Measurements from ENCODE around the gene GRIK4. TPM values are rescaled to one million over a fixed set of nuclear protein-coding genes. Genes with fewer than 3 reads are reported as not detected.

Gene GRIK4
- total RNA-seq, 1 donor from 2014 or later: 2.2 TPM

GRCh38 chr11:120529911-120530310 lies 18.4 kb downstream of the GRIK4 start:
- DNase-seq (ENCODE audit: low read depth): no peak
- no peaks in the 10 kb centered on the region for H3K36me3 ChIP-seq (ENCODE audit: insufficient read depth, low read length)
- H3K9me3 ChIP-seq (ENCODE audit: insufficient read depth, low read depth, low read length): no peaks in the 10 kb centered on the region
- no peak overlapping the region for H3K4me3 Mint-ChIP-seq (ENCODE audit: unreplicated experiment)
- no peak overlapping the region for H3K27ac ChIP-seq (ENCODE audit: low read depth, low read length)
- H3K9me3 Mint-ChIP-seq (ENCODE audit: unreplicated experiment): no peaks in the 10 kb centered on the region
- H3K9ac ChIP-seq (ENCODE audit: low read length): no peak overlapping the region
- H3K36me3 Mint-ChIP-seq (ENCODE audit: low read depth, unreplicated experiment): no peaks in the 10 kb centered on the region
- H3K4me1 ChIP-seq (ENCODE audit: insufficient read depth, low read length): peaks cover 8% of the 10 kb centered on the region
- H3K79me2 ChIP-seq (ENCODE audit: insufficient read depth, low read length): no peaks in the 10 kb centered on the region
- H3K4me3 ChIP-seq (ENCODE audit: insufficient read depth, low read depth, low read length): no peak overlapping the region
- no peak overlapping the region for H3K4me2 ChIP-seq (ENCODE audit: low read length)
- H3K27me3 ChIP-seq (ENCODE audit: insufficient read depth, low read length): no peaks in the 10 kb centered on the region
- no peak for FAIRE-seq
- no peak overlapping the region for H3K27ac Mint-ChIP-seq (ENCODE audit: unreplicated experiment)
- TF ChIP-seq CTCF (IDR thresholded peaks at IDR 0.05; ENCODE audit: insufficient read depth, low read depth, low read length) (no peak), EZH2 (IDR thresholded peaks at IDR 0.05; ENCODE audit: insufficient read depth, low read length) (no peak)
- peaks cover 8% of the 10 kb centered on the region for H3K4me1 Mint-ChIP-seq (ENCODE audit: low read depth, unreplicated experiment)
- H4K20me1 ChIP-seq (ENCODE audit: insufficient read depth, low read length): no peaks in the 10 kb centered on the region
- peaks cover 27% of the 10 kb centered on the region for H3K27me3 Mint-ChIP-seq (ENCODE audit: low read depth, unreplicated experiment)
- H2AFZ ChIP-seq (ENCODE audit: low read depth, low read length): no peak overlapping the region

- Mint-ChIP-seq H3K36me3 (ENCODE audit: low read depth, unreplicated experiment) (peaks cover 2% of the 10 kb centered on the region), H3K4me1 (ENCODE audit: low read depth, unreplicated experiment) (peaks cover 8% of the 10 kb centered on the region), H3K27me3 (ENCODE audit: low read depth, unreplicated experiment) (peaks cover 27% of the 10 kb centered on the region), H3K27ac (ENCODE audit: unreplicated experiment) (peak overlapping the region; percentile 54), H3K9me3 (ENCODE audit: unreplicated experiment) (no peaks in the 10 kb centered on the region), H3K4me3 (ENCODE audit: unreplicated experiment) (no peak overlapping the region)
- H3K4me1 ChIP-seq (ENCODE audit: insufficient read depth, low read length): peaks cover 3% of the 10 kb centered on the region
- peak overlapping the region; percentile 11 for H3K9ac ChIP-seq (ENCODE audit: low read length)
- H3K9me3 ChIP-seq (ENCODE audit: insufficient read depth, low read depth, low read length): no peaks in the 10 kb centered on the region
- peak; percentile 67 for DNase-seq (ENCODE audit: low read depth)
- TF ChIP-seq CTCF (IDR thresholded peaks at IDR 0.05; ENCODE audit: insufficient read depth, low read depth, low read length): no peak
- no peak for TF ChIP-seq EZH2 (IDR thresholded peaks at IDR 0.05; ENCODE audit: insufficient read depth, low read length)
- H3K4me2 ChIP-seq (ENCODE audit: low read length): peak overlapping the region; percentile 73
- H3K27me3 ChIP-seq (ENCODE audit: insufficient read depth, low read length): peaks cover 2% of the 10 kb centered on the region
- H3K79me2 ChIP-seq (ENCODE audit: insufficient read depth, low read length): no peaks in the 10 kb centered on the region
- FAIRE-seq: no peak
- no peak overlapping the region for H3K4me3 ChIP-seq (ENCODE audit: insufficient read depth, low read depth, low read length)
- no peaks in the 10 kb centered on the region for H3K36me3 ChIP-seq (ENCODE audit: insufficient read depth, low read length)
- no peak overlapping the region for H2AFZ ChIP-seq (ENCODE audit: low read depth, low read length)
- H3K27ac ChIP-seq (ENCODE audit: low read depth, low read length): no peak overlapping the region
- no peaks in the 10 kb centered on the region for H4K20me1 ChIP-seq (ENCODE audit: insufficient read depth, low read length)
Observed at GRCh38 chr11:120532082-120532831, 20.7 kb downstream of the GRIK4 start.

- Mint-ChIP-seq H3K9me3 (ENCODE audit: unreplicated experiment) (peaks cover 3% of the 10 kb centered on the region), H3K27ac (ENCODE audit: unreplicated experiment) (peak overlapping the region; percentile 54), H3K36me3 (ENCODE audit: low read depth, unreplicated experiment) (peaks cover 4% of the 10 kb centered on the region), H3K4me3 (ENCODE audit: unreplicated experiment) (no peak overlapping the region), H3K27me3 (ENCODE audit: low read depth, unreplicated experiment) (peaks cover 32% of the 10 kb centered on the region), H3K4me1 (ENCODE audit: low read depth, unreplicated experiment) (peaks cover 8% of the 10 kb centered on the region)
- DNase-seq (ENCODE audit: low read depth) (peak; percentile 49), FAIRE-seq (peak; percentile 39)
- Histone ChIP-seq H3K36me3 (ENCODE audit: insufficient read depth, low read length) (no peaks in the 10 kb centered on the region), H3K4me1 (ENCODE audit: insufficient read depth, low read length) (no peaks in the 10 kb centered on the region), H4K20me1 (ENCODE audit: insufficient read depth, low read length) (no peaks in the 10 kb centered on the region), H3K9ac (ENCODE audit: low read length) (peak overlapping the region; percentile 11), H3K27me3 (ENCODE audit: insufficient read depth, low read length) (peaks cover 2% of the 10 kb centered on the region), H3K4me3 (ENCODE audit: insufficient read depth, low read depth, low read length) (no peak overlapping the region), H3K4me2 (ENCODE audit: low read length) (peak overlapping the region; percentile 73), H3K79me2 (ENCODE audit: insufficient read depth, low read length) (no peaks in the 10 kb centered on the region), H2AFZ (ENCODE audit: low read depth, low read length) (no peak overlapping the region), H3K27ac (ENCODE audit: low read depth, low read length) (no peak overlapping the region), H3K9me3 (ENCODE audit: insufficient read depth, low read depth, low read length) (no peaks in the 10 kb centered on the region)
- TF ChIP-seq EZH2 (IDR thresholded peaks at IDR 0.05; ENCODE audit: insufficient read depth, low read length): no peak
- TF ChIP-seq CTCF (IDR thresholded peaks at IDR 0.05; ENCODE audit: insufficient read depth, low read depth, low read length): no peak
Observed at GRCh38 chr11:120532832-120533196, 21.3 kb downstream of the GRIK4 start.
